Loucy (cell line): Measurements from ENCODE around the gene GLG1.

Source experiments
- EZH2phosphoT487 ChIP-seq: fragments of 200-600 bp; IDR thresholded peaks from 2 replicates; pipeline ENCODE4 v1.6.1; 2018; ENCODE audit warnings: antibody characterized with exemption, mild to moderate bottlenecking, moderate library complexity, borderline replicate concordance
- TF ChIP-seq, protein P1 (sequence below): fragments of 200-600 bp; sonication (generic); conservative IDR thresholded peaks from 2 replicates; pipeline ENCODE4 v1.5.1; 2014; ENCODE audit warnings: mild to moderate bottlenecking, antibody characterized with exemption, low read length

DNA sequence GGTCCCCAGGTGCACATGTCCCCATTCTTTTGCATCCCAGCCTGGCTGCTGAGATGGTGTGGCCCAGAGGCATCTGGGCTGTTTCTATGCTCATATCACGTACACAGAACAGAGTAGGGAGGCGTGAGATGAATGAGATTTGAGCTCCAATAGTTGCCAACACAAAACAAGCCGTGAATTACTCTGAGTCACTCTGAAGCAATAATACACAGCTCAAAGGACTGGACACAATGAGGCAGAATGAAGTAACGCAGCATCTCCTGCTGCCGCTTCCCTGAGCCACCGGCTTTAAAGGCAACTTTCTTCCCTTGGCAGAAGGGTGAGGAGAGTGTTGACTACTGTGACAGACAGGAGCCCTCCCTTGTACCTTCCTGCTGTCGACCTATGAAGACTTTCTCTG lies 151.7 kb downstream of the GLG1 start:
- TF ChIP-seq, protein P1, sequence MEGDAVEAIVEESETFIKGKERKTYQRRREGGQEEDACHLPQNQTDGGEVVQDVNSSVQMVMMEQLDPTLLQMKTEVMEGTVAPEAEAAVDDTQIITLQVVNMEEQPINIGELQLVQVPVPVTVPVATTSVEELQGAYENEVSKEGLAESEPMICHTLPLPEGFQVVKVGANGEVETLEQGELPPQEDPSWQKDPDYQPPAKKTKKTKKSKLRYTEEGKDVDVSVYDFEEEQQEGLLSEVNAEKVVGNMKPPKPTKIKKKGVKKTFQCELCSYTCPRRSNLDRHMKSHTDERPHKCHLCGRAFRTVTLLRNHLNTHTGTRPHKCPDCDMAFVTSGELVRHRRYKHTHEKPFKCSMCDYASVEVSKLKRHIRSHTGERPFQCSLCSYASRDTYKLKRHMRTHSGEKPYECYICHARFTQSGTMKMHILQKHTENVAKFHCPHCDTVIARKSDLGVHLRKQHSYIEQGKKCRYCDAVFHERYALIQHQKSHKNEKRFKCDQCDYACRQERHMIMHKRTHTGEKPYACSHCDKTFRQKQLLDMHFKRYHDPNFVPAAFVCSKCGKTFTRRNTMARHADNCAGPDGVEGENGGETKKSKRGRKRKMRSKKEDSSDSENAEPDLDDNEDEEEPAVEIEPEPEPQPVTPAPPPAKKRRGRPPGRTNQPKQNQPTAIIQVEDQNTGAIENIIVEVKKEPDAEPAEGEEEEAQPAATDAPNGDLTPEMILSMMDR, result no peak
- TF ChIP-seq EZH2phosphoT487, result no peak
